Glutamatergic neuron (in vitro differentiated cells): ENCODE results near the gene ELP4. TPM values are rescaled to one million over a fixed set of nuclear protein-coding genes. Genes with fewer than 3 reads are reported as not detected.

Experiments used
- DNase-seq: peaks from one replicate; pipeline ENCODE4 v3.0.0; 2022
- H3K27ac Mint-ChIP-seq: one replicate; pipeline ENCODE4 v1.8.0; 2020; ENCODE audit warnings: mild to moderate bottlenecking, mixed read lengths, inconsistent platforms; ENCODE audit not compliant: unreplicated experiment
- H3K27me3 Mint-ChIP-seq: one replicate; pipeline ENCODE4 v1.8.0; 2020; ENCODE audit warnings: mild to moderate bottlenecking, moderate library complexity, mixed read lengths, inconsistent platforms; ENCODE audit not compliant: unreplicated experiment
- H3K36me3 Mint-ChIP-seq: one replicate; pipeline ENCODE4 v1.8.0; 2020; ENCODE audit warnings: mild to moderate bottlenecking, mixed read lengths, inconsistent platforms; ENCODE audit not compliant: unreplicated experiment
- H3K4me1 Mint-ChIP-seq: one replicate; pipeline ENCODE4 v1.8.0; 2020; ENCODE audit warnings: mild to moderate bottlenecking, low read depth, mixed read lengths, inconsistent platforms; ENCODE audit not compliant: unreplicated experiment
- H3K4me3 Mint-ChIP-seq: one replicate; pipeline ENCODE4 v1.8.0; 2020; ENCODE audit warnings: mild to moderate bottlenecking, mixed read lengths, inconsistent platforms; ENCODE audit not compliant: unreplicated experiment
- H3K9me3 Mint-ChIP-seq: one replicate; pipeline ENCODE4 v1.8.0; 2020; ENCODE audit warnings: mild to moderate bottlenecking, moderate library complexity, mixed read lengths, inconsistent platforms; ENCODE audit not compliant: unreplicated experiment
- total RNA-seq: library from RNA; stranded (reverse); fragmentation: NEBNext Ultra II Directional; extraction: Animal tissue kit (Norgen Biotek cat#: 25700); gene quantifications from one replicate; pipeline ENCODE4 v1.2.1, GENCODE V29; 2021; ENCODE audit not compliant: unreplicated experiment
- TF ChIP-seq, protein P1 (sequence below): fragments of 200-600 bp; sonication (generic); IDR thresholded peaks from one replicate; pipeline ENCODE4 v1.5.0; 2021; ENCODE audit not compliant: partially characterized antibody, unreplicated experiment

ELP4 gene
- total RNA-seq, 1 donor from 2014 or later, result 9.9 TPM

DNA sequence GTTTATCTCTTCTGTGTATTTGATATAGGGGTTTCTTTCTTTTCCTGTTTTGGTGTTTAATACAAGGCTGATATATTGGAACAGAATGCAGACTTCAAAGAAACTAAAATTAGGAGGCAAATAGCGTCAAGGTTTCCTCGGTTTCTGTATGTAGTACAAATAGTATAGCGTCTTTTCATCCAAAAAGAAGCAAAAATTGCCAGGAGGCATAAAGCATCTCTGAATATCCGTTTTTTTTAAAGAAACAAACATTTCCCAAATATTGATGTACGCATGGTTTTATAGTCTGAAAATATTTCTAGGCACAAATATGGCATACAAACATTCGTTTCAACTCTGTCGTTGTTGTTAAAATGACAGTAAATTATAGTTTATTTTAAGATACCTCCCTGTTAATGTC lies 318.6 kb downstream of the ELP4 start:
- Mint-ChIP-seq H3K9me3 (peaks cover 4% of the 10 kb centered on the region), H3K36me3 (peaks cover 4% of the 10 kb centered on the region), H3K4me1 (peaks cover 14% of the 10 kb centered on the region), H3K4me3 (peak overlapping the region; percentile 84), H3K27me3 (peaks cover 25% of the 10 kb centered on the region), H3K27ac (no peak overlapping the region)
- no peak for DNase-seq
- TF ChIP-seq, protein P1, sequence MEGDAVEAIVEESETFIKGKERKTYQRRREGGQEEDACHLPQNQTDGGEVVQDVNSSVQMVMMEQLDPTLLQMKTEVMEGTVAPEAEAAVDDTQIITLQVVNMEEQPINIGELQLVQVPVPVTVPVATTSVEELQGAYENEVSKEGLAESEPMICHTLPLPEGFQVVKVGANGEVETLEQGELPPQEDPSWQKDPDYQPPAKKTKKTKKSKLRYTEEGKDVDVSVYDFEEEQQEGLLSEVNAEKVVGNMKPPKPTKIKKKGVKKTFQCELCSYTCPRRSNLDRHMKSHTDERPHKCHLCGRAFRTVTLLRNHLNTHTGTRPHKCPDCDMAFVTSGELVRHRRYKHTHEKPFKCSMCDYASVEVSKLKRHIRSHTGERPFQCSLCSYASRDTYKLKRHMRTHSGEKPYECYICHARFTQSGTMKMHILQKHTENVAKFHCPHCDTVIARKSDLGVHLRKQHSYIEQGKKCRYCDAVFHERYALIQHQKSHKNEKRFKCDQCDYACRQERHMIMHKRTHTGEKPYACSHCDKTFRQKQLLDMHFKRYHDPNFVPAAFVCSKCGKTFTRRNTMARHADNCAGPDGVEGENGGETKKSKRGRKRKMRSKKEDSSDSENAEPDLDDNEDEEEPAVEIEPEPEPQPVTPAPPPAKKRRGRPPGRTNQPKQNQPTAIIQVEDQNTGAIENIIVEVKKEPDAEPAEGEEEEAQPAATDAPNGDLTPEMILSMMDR, result no peak

- no peak overlapping the region for H3K4me3 Mint-ChIP-seq
- no peak overlapping the region for H3K27ac Mint-ChIP-seq
- peaks cover 4% of the 10 kb centered on the region for H3K9me3 Mint-ChIP-seq
- peaks cover 4% of the 10 kb centered on the region for H3K36me3 Mint-ChIP-seq
- peaks cover 14% of the 10 kb centered on the region for H3K4me1 Mint-ChIP-seq
- TF ChIP-seq, protein P1, result no peak
- peaks cover 23% of the 10 kb centered on the region for H3K27me3 Mint-ChIP-seq
- no peak for DNase-seq
Measured at GRCh38 chr11:31830406-31830805, 320.8 kb downstream of the ELP4 start.

- DNase-seq, result no peak
- Mint-ChIP-seq H3K27ac (no peak overlapping the region), H3K36me3 (no peaks in the 10 kb centered on the region), H3K27me3 (peaks cover 3% of the 10 kb centered on the region), H3K4me3 (no peak overlapping the region), H3K9me3 (no peaks in the 10 kb centered on the region), H3K4me1 (no peaks in the 10 kb centered on the region)
- TF ChIP-seq, protein P1, result no peak
Measured at GRCh38 chr11:31834237-31834636, 324.7 kb downstream of the ELP4 start.

Other genes with a start within 250 kb of the ELP4 start
- 0.47 TPM for gene DCDC1, start 140.0 kb upstream of the ELP4 start, total RNA-seq
- 20.6 TPM for gene DNAJC24, start 139.9 kb upstream of the ELP4 start, total RNA-seq
- 34.3 TPM for gene IMMP1L, start 145 bp upstream of the ELP4 start, total RNA-seq